ENCODE data around the gene DPF3.

GRCh38 chr14:72771561-72771960 is 122.3 kb downstream of the DPF3 start:
- TF ChIP-seq KLF12 (CRISPR knock-in tag; IDR thresholded peaks at IDR 0.05; ENCODE audit: borderline replicate concordance) = no peak
- TF ChIP-seq ZBTB21 (CRISPR knock-in tag; IDR thresholded peaks at IDR 0.05) = no peak
- no peak for TF ChIP-seq EP300 (IDR thresholded peaks at IDR 0.05; ENCODE audit: low read depth in 2 of 2, low read length in 2 of 2)
- TF ChIP-seq EP300 (CRISPR knock-in tag; IDR thresholded peaks at IDR 0.05; ENCODE audit: borderline replicate concordance) = no peak
- no peak for TF ChIP-seq ZNF800 (CRISPR knock-in tag; IDR thresholded peaks at IDR 0.05)
- no peak for TF ChIP-seq POLR2AphosphoS2 (IDR thresholded peaks at IDR 0.05; ENCODE audit: low read depth, low read length)
- no peak for TF ChIP-seq SP2 (CRISPR knock-in tag; IDR thresholded peaks at IDR 0.05)
- no peak for TF ChIP-seq USF2 (IDR thresholded peaks at IDR 0.05; ENCODE audit: low read depth, low read length)
- no peak for TF ChIP-seq USF2 (CRISPR knock-in tag; IDR thresholded peaks at IDR 0.05; ENCODE audit: borderline replicate concordance)
- TF ChIP-seq DNMT1 (CRISPR knock-in tag; IDR thresholded peaks at IDR 0.05) = no peak
